ENCODE data around the gene MED13L. TPM values are rescaled to one million over a fixed set of nuclear protein-coding genes. Genes with fewer than 3 reads are reported as not detected.
"Not testable (repeated sequence)": the region's sequence is repeated elsewhere in the genome, so short reads cannot be mapped to it uniquely, and the experiment has no call there.

Gene MED13L
- total RNA-seq, 1 experiment from 2014 or later, result 89.0 TPM

GRCh38 chr12:115983226-115983798, 294.2 kb downstream of the MED13L start:
- intact Hi-C loops (cut with micrococcal nuclease; ENCODE audit: unreplicated experiment), result no loop called here
- Mint-ChIP-seq H3K4me1 (ENCODE audit: low read depth, unreplicated experiment) (no peaks in the 10 kb centered on the region), H3K9me3 (ENCODE audit: low read depth, unreplicated experiment) (no peaks in the 10 kb centered on the region), H3K36me3 (ENCODE audit: insufficient read depth, unreplicated experiment) (peaks cover 5% of the 10 kb centered on the region), H3K27ac (ENCODE audit: unreplicated experiment) (no peak overlapping the region), H3K4me3 (ENCODE audit: low read depth, unreplicated experiment) (no peak overlapping the region), H3K27me3 (ENCODE audit: unreplicated experiment) (no peaks in the 10 kb centered on the region)
- CTCF ChIA-PET, result interaction anchor here (0.5 to 1.7 kb wide), 4 partner anchors 16 to 726 kb away, joined by 3 to 8 read pairs (median 5); no protein-coding TSS in a partner anchor
- peak; percentile 36 for DNase-seq
- peak; percentile 42 for TF ChIP-seq CTCF (IDR thresholded peaks at IDR 0.05; ENCODE audit: unreplicated experiment)
- no TSS peak for BruUV-seq (replicated peaks)

GRCh38 chr12:115980339-115980738, 297.2 kb downstream of the MED13L start:
- Mint-ChIP-seq H3K4me1 (ENCODE audit: low read depth, unreplicated experiment) (no peaks in the 10 kb centered on the region), H3K27me3 (ENCODE audit: unreplicated experiment) (no peaks in the 10 kb centered on the region), H3K36me3 (ENCODE audit: insufficient read depth, unreplicated experiment) (peaks cover 5% of the 10 kb centered on the region), H3K4me3 (ENCODE audit: low read depth, unreplicated experiment) (no peak overlapping the region), H3K27ac (ENCODE audit: unreplicated experiment) (no peak overlapping the region), H3K9me3 (ENCODE audit: low read depth, unreplicated experiment) (no peaks in the 10 kb centered on the region)
- CTCF ChIA-PET, result no interaction called here
- no TSS peak for BruUV-seq (replicated peaks)
- no peak for TF ChIP-seq CTCF (IDR thresholded peaks at IDR 0.05; ENCODE audit: unreplicated experiment)
- intact Hi-C loops (cut with micrococcal nuclease; ENCODE audit: unreplicated experiment), result no loop called here
- no peak for DNase-seq

- no peak for DNase-seq
- intact Hi-C loops (cut with micrococcal nuclease; ENCODE audit: unreplicated experiment), result no loop called here
- Mint-ChIP-seq H3K4me1 (ENCODE audit: low read depth, unreplicated experiment) (no peaks in the 10 kb centered on the region), H3K4me3 (ENCODE audit: low read depth, unreplicated experiment) (no peak overlapping the region), H3K27me3 (ENCODE audit: unreplicated experiment) (no peaks in the 10 kb centered on the region), H3K36me3 (ENCODE audit: insufficient read depth, unreplicated experiment) (peaks cover 5% of the 10 kb centered on the region), H3K27ac (ENCODE audit: unreplicated experiment) (no peak overlapping the region), H3K9me3 (ENCODE audit: low read depth, unreplicated experiment) (no peaks in the 10 kb centered on the region)
- BruUV-seq (replicated peaks), result no TSS peak
- CTCF ChIA-PET, result interaction anchor here (1.0 kb wide), 1 partner anchor 1534 kb away, joined by 3 read pairs; no protein-coding TSS in a partner anchor
- no peak for TF ChIP-seq CTCF (IDR thresholded peaks at IDR 0.05; ENCODE audit: unreplicated experiment)
Measured at GRCh38 chr12:115979851-115980250, 297.6 kb downstream of the MED13L start.

GRCh38 chr12:115979351-115979750, 298.1 kb downstream of the MED13L start:
- peaks cover 4% of the 10 kb centered on the region for H3K36me3 Mint-ChIP-seq (ENCODE audit: insufficient read depth, unreplicated experiment)
- CTCF ChIA-PET, result interaction anchor here (1.0 kb wide), 1 partner anchor 1533 kb away, joined by 3 read pairs; no protein-coding TSS in a partner anchor
- intact Hi-C loops (cut with micrococcal nuclease; ENCODE audit: unreplicated experiment), result no loop called here

GRCh38 chr12:115976829-115977228, 300.7 kb downstream of the MED13L start:
- H3K36me3 Mint-ChIP-seq (ENCODE audit: insufficient read depth, unreplicated experiment); intact Hi-C loops (cut with micrococcal nuclease; ENCODE audit: unreplicated experiment); H3K9me3 Mint-ChIP-seq (ENCODE audit: low read depth, unreplicated experiment); BruUV-seq (replicated peaks); H3K4me1 Mint-ChIP-seq (ENCODE audit: low read depth, unreplicated experiment); H3K4me3 Mint-ChIP-seq (ENCODE audit: low read depth, unreplicated experiment); DNase-seq; H3K27me3 Mint-ChIP-seq (ENCODE audit: unreplicated experiment); H3K27ac Mint-ChIP-seq (ENCODE audit: unreplicated experiment): not testable (repeated sequence)
- CTCF ChIA-PET, result interaction anchor here (1.3 kb wide), 1 partner anchor 12 kb away, joined by 3 read pairs; no protein-coding TSS in a partner anchor

More at GRCh38 chr12:115979351-115979750, 298.1 kb downstream of the MED13L start:
- BruUV-seq (replicated peaks), result no TSS peak
- H3K4me1 Mint-ChIP-seq (ENCODE audit: low read depth, unreplicated experiment), result no peaks in the 10 kb centered on the region
- no peak for TF ChIP-seq CTCF (IDR thresholded peaks at IDR 0.05; ENCODE audit: unreplicated experiment)
- H3K27ac Mint-ChIP-seq (ENCODE audit: unreplicated experiment), result no peak overlapping the region
- no peak for DNase-seq
- no peak overlapping the region for H3K4me3 Mint-ChIP-seq (ENCODE audit: low read depth, unreplicated experiment)
- no peaks in the 10 kb centered on the region for H3K27me3 Mint-ChIP-seq (ENCODE audit: unreplicated experiment)
- H3K9me3 Mint-ChIP-seq (ENCODE audit: low read depth, unreplicated experiment), result no peaks in the 10 kb centered on the region
